ENCODE results near the gene ATRAID. TPM values are rescaled to one million over a fixed set of nuclear protein-coding genes. Genes with fewer than 3 reads are reported as not detected.

Gene ATRAID
- total RNA-seq, 1 experiment from 2014 or later: 108 TPM

DNA sequence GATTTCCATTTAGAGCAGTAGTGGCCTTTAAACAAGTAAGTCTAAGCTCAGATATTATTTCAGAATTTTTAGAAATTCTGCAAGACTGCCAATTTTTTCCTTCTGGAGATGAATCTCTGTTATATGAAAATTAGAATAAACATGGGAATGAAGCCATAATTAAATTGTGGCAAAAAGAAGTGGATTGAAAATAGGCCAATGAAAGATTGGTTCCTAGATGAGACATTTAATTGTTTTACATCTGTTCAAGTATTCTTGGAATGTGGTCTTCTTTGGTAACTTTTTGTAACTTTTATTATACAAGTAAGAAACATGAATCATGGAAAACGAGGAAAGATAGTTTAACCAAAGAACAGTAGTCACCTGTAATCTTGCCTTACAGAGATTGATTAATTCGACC is 15.7 kb downstream of the ATRAID start:
- Histone ChIP-seq H3T11ph (ENCODE audit: low read length) (no peak overlapping the region), H2BK120ac (ENCODE audit: low read depth, low read length, poor library complexity, severe bottlenecking) (no peak overlapping the region), H3K14ac (ENCODE audit: insufficient read depth, low read length) (no peak overlapping the region), H3K23me2 (ENCODE audit: insufficient read length, low read depth, low read length, poor library complexity, severe bottlenecking) (no peaks in the 10 kb centered on the region), H3K4me2 (ENCODE audit: insufficient read depth, insufficient read length, low read length) (no peak overlapping the region), H2BK5ac (ENCODE audit: insufficient read length, low read length) (no peak overlapping the region), H4K8ac (replicated peaks; ENCODE audit: insufficient read length, low read depth, low read length) (no peak overlapping the region), H4K20me1 (ENCODE audit: control insufficient read depth, insufficient read depth, insufficient read length) (no peaks in the 10 kb centered on the region), H3K9me3 (ENCODE audit: control insufficient read depth, low read depth, low read length) (no peaks in the 10 kb centered on the region), H4K5ac (ENCODE audit: insufficient read length, low read depth, low read length) (no peak overlapping the region), H2BK20ac (ENCODE audit: low read depth, low read length, poor library complexity, severe bottlenecking) (no peak overlapping the region), H2AK5ac (ENCODE audit: insufficient read length, low read length) (no peak overlapping the region), H3K4me1 (ENCODE audit: insufficient read depth, low read length) (no peaks in the 10 kb centered on the region), H2BK12ac (ENCODE audit: insufficient read length, low read depth, low read length) (no peak overlapping the region), H3K4ac (ENCODE audit: low read depth, low read length) (no peak overlapping the region), H3K79me2 (ENCODE audit: insufficient read depth, low read length) (no peaks in the 10 kb centered on the region), H3K18ac (ENCODE audit: insufficient read length, low read depth, low read length) (no peak overlapping the region), H4K91ac (ENCODE audit: insufficient read length, low read depth, low read length) (no peak overlapping the region), H3K27ac (ENCODE audit: insufficient read length, low read depth, low read length) (no peak overlapping the region), H3K9ac (ENCODE audit: extremely low read depth, insufficient read length, low read length) (no peak overlapping the region), H3K23ac (ENCODE audit: insufficient read length, low read depth, low read length) (no peak overlapping the region), H3K79me1 (ENCODE audit: insufficient read depth, low read depth, low read length, poor library complexity, severe bottlenecking) (no peaks in the 10 kb centered on the region), H3K56ac (ENCODE audit: insufficient read length, low read depth, low read length) (no peak overlapping the region), H2AFZ (ENCODE audit: low read length) (no peak overlapping the region), H2BK15ac (ENCODE audit: low read depth, low read length) (no peak overlapping the region), H3K27me3 (ENCODE audit: insufficient read depth, low read length) (no peaks in the 10 kb centered on the region)
- Mint-ChIP-seq H3K27me3 (ENCODE audit: low read depth) (no peaks in the 10 kb centered on the region), H3K36me3 (ENCODE audit: insufficient read depth in 1 of 3, low read depth in 3 of 3) (peaks cover 64 to 95% (median 89%) of the 10 kb centered on the region in 3 experiments), H3K4me1 (no peaks in the 10 kb centered on the region), H3K9me3 (no peaks in the 10 kb centered on the region), H3K4me3 (no peak overlapping the region), H3K27ac (no peak overlapping the region)
- TF ChIP-seq, protein P1, sequence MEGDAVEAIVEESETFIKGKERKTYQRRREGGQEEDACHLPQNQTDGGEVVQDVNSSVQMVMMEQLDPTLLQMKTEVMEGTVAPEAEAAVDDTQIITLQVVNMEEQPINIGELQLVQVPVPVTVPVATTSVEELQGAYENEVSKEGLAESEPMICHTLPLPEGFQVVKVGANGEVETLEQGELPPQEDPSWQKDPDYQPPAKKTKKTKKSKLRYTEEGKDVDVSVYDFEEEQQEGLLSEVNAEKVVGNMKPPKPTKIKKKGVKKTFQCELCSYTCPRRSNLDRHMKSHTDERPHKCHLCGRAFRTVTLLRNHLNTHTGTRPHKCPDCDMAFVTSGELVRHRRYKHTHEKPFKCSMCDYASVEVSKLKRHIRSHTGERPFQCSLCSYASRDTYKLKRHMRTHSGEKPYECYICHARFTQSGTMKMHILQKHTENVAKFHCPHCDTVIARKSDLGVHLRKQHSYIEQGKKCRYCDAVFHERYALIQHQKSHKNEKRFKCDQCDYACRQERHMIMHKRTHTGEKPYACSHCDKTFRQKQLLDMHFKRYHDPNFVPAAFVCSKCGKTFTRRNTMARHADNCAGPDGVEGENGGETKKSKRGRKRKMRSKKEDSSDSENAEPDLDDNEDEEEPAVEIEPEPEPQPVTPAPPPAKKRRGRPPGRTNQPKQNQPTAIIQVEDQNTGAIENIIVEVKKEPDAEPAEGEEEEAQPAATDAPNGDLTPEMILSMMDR (conservative IDR thresholded peaks at IDR 0.05): no peak
- no CpG with 5 or more reads among the region's 2 CpGs for WGBS (ENCODE audit: extremely low coverage, insufficient read length, low lambda C conversion rate)
- no peak for DNase-seq
